Measurements from ENCODE around the gene IL6R. TPM values are rescaled to one million over a fixed set of nuclear protein-coding genes. Genes with fewer than 3 reads are reported as not detected.

IL6R gene
- total RNA-seq, 4 donors from 2014 or later = 44.7 to 59.4 (median 55.5) TPM

DNA sequence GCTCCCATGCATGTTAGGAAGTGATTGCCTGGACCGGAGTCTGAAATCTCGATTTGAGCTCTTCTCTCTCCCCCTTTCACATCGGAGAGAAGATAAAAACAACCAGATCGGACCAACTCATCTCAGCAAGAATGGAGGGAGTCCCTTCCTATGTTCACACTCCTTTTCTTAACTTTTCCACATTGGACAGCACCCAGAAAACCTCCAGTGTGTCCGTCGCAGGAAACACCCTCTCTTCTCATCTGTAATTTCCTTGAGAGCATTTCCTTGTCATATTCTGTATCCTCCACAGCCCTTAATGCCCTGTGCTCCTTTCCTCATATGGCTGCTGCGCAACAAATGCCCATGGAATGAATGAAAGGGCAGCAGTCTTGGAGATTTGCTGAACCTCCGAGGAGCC lies 95.4 kb downstream of the IL6R start:
- H3K4me1 ChIP-seq = peaks cover 0 to 21% (median 6%) of the 10 kb centered on the region in 3 donors
- WGBS, 2 donors (ENCODE audit: low coverage in 1 of 2) = 57 to 68% methylated on average over 5 to 8 of the region's 8 CpGs
- H3K4me3 ChIP-seq = peak overlapping the region; percentile 39 to 56
- H3K36me3 ChIP-seq = no peaks in the 10 kb centered on the region
- no peak for ATAC-seq
- peaks cover 0 to 8% (median 0%) of the 10 kb centered on the region in 3 donors for H3K9me3 ChIP-seq
- peaks cover 59% of the 10 kb centered on the region for H3K27me3 ChIP-seq
- peak overlapping the region in 1 of 4 donors; percentile 68 for H3K27ac ChIP-seq
- TF ChIP-seq POLR2A (IDR thresholded peaks at IDR 0.05) = no peak
- TF ChIP-seq EP300 (IDR thresholded peaks at IDR 0.05) = no peak
- no peak for TF ChIP-seq POLR2AphosphoS5 (IDR thresholded peaks at IDR 0.05)
- no peak for TF ChIP-seq CTCF (IDR thresholded peaks at IDR 0.05)

GRCh38 chr1:154501423-154502065 lies 96.4 kb downstream of the IL6R start:
- Histone ChIP-seq H3K36me3 (no peaks in the 10 kb centered on the region), H3K27me3 (peaks cover 65% of the 10 kb centered on the region), H3K4me3 (peak overlapping the region; percentile 39 to 56), H3K27ac (peak overlapping the region in 3 of 4 donors; percentile 68 to 78 (median 69)), H3K9me3 (peaks cover 0 to 18% (median 0%) of the 10 kb centered on the region in 3 donors), H3K4me1 (peaks cover 0 to 21% (median 6%) of the 10 kb centered on the region in 3 donors)
- 4 to 10% methylated on average over 4 to 10 of the region's 54 CpGs for WGBS, 2 donors (ENCODE audit: low coverage in 1 of 2)
- ATAC-seq = peak; percentile 81
- TF ChIP-seq POLR2AphosphoS5 (IDR thresholded peaks at IDR 0.05) (no peak), POLR2A (IDR thresholded peaks at IDR 0.05) (peak in 1 of 2 donors; percentile 8), CTCF (IDR thresholded peaks at IDR 0.05) (no peak), EP300 (IDR thresholded peaks at IDR 0.05) (no peak)

DNA sequence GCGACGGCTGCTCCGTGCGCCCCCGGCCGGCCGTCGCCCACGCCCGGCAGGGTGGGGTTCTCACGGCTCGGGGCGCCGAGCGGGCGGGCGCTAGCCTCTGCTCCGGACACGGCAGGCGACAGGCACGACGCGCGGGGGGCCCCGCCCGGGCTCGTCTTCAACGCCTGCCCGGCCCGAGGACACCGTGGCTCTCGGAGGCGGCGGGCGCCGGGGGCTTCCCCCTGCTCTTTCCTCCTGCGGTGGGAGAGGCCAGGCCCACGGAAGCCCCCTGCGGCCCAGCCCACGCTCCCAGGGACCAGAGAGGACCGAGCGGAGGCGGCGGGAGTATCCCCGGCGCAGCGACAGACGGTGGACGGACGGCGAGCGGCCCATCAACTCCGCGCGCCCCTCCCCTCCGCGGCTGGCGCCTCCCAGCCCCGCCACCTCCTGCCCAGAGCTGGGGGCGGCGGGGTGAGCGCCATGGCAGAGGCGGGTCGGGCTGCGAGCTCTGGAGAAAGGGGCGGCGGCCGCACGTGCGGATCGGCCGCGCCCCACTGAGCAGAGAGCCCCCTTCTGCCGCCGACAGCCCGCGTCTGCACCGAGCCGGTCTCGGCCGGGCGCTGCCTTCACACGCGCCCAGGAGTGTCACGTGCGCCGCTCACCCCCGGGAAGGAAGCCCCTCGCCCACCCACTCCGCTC lies 97.1 kb downstream of the IL6R start, which contains the start of the genes SHE and TDRD10:
Gene SHE, minus strand, starts transcription at position 347 of the 678 bp plus-strand sequence. CDS start 386 bp downstream, outside the sequence.
Gene TDRD10, plus strand, starts transcription at position 154 of the 678 bp plus-strand sequence. CDS start 4,685 bp downstream, outside the sequence.
- no CpG with 5 or more reads among the region's 90 CpGs for WGBS, 2 donors (ENCODE audit: low coverage in 1 of 2)
- H3K27me3 ChIP-seq = peaks cover 69% of the 10 kb centered on the region
- H3K4me3 ChIP-seq = peak within 1 kb of the TSS; percentile 39 to 56
- TF ChIP-seq POLR2AphosphoS5 (IDR thresholded peaks at IDR 0.05) = no peak
- peak in 1 of 2 donors; percentile 10 for TF ChIP-seq POLR2A (IDR thresholded peaks at IDR 0.05)
- H3K27ac ChIP-seq = peak within 1 kb of the TSS in 3 of 4 donors; percentile 68 to 78 (median 69)
- H3K9me3 ChIP-seq = peaks cover 0 to 18% (median 0%) of the 10 kb centered on the region in 3 donors
- peak; percentile 68 for ATAC-seq
- no peaks in the 10 kb centered on the region for H3K36me3 ChIP-seq
- H3K4me1 ChIP-seq = peaks cover 0 to 21% (median 6%) of the 10 kb centered on the region in 3 donors

- H3K9me3 ChIP-seq = peaks cover 0 to 18% (median 0%) of the 10 kb centered on the region in 3 donors
- peaks cover 0 to 21% (median 6%) of the 10 kb centered on the region in 3 donors for H3K4me1 ChIP-seq
- H3K27ac ChIP-seq = peak overlapping the region in 2 of 4 donors; percentile 68 to 78
- TF ChIP-seq POLR2A (IDR thresholded peaks at IDR 0.05) (no peak), CTCF (IDR thresholded peaks at IDR 0.05) (no peak), POLR2AphosphoS5 (IDR thresholded peaks at IDR 0.05) (no peak), EP300 (IDR thresholded peaks at IDR 0.05) (no peak)
- ATAC-seq = peak; percentile 6
- peak overlapping the region in 1 of 2 donors; percentile 56 for H3K4me3 ChIP-seq
- WGBS, 2 donors (ENCODE audit: low coverage in 1 of 2) = 13% methylated on average over 12 of the region's 43 CpGs; no CpG with 5 or more reads in 1 of the 2 donors
- peaks cover 74% of the 10 kb centered on the region for H3K27me3 ChIP-seq
- H3K36me3 ChIP-seq = no peaks in the 10 kb centered on the region
Measured at GRCh38 chr1:154502744-154503115, 97.6 kb downstream of the IL6R start.

- WGBS, 2 donors (ENCODE audit: low coverage in 1 of 2) = 71 to 75% methylated on average over 5 of the region's 5 CpGs
- H3K9me3 ChIP-seq = peaks cover 0 to 18% (median 0%) of the 10 kb centered on the region in 3 donors
- H3K4me3 ChIP-seq = no peak overlapping the region
- peaks cover 0 to 21% (median 6%) of the 10 kb centered on the region in 3 donors for H3K4me1 ChIP-seq
- TF ChIP-seq EP300 (IDR thresholded peaks at IDR 0.05) (no peak), POLR2AphosphoS5 (IDR thresholded peaks at IDR 0.05) (no peak), POLR2A (IDR thresholded peaks at IDR 0.05) (no peak), CTCF (IDR thresholded peaks at IDR 0.05) (no peak)
- H3K27me3 ChIP-seq = peaks cover 71% of the 10 kb centered on the region
- ATAC-seq = no peak
- no peak overlapping the region for H3K27ac ChIP-seq
- H3K36me3 ChIP-seq = no peaks in the 10 kb centered on the region
Measured at GRCh38 chr1:154503898-154504297, 98.8 kb downstream of the IL6R start.
